Muscle of leg (tissue), 11 donors: ENCODE results near the gene CALR. TPM values are rescaled to one million over a fixed set of nuclear protein-coding genes. Genes with fewer than 3 reads are reported as not detected.

ENCODE experiments used
- DNase-seq: peaks from one replicate; pipeline ENCODE4 v3.0.0; 2013
- H3K27ac ChIP-seq: one replicate; pipeline ENCODE4 v1.5.1; 2013; ENCODE audit warnings: mild to moderate bottlenecking, low read length, control low read depth
- H3K27me3 ChIP-seq: one replicate; pipeline ENCODE4 v1.6.1; 2013; ENCODE audit warnings: low read length; ENCODE audit not compliant: control insufficient read depth, insufficient read depth
- H3K36me3 ChIP-seq: one replicate; pipeline ENCODE4 v1.6.1; 2013; ENCODE audit warnings: low read length; ENCODE audit not compliant: control insufficient read depth, insufficient read depth
- H3K4me1 ChIP-seq: one replicate; pipeline ENCODE4 v1.6.1; 2013; ENCODE audit warnings: low read length; ENCODE audit not compliant: control insufficient read depth, insufficient read depth
- H3K4me3 ChIP-seq: one replicate; pipeline ENCODE4 v1.5.1; 2013; ENCODE audit warnings: low read length, control low read depth
- H3K9me3 ChIP-seq: replicated peaks from 2 replicates; pipeline ENCODE4 v1.6.1; 2013; ENCODE audit warnings: low read depth, low read length; ENCODE audit not compliant: control insufficient read depth
- WGBS: methylation state at CpG from one replicate; pipeline ENCODE4 v1.1.5; 2013; ENCODE audit warnings: missing lambda C conversion rate; ENCODE audit not compliant: insufficient coverage; 5-methylcytosine and 5-hydroxymethylcytosine counted together
- polyA plus RNA-seq, 8 donors: library from polyadenylated mRNA; unstranded; fragments of 120-200 nt; gene quantifications; one replicate each; pipeline versions ENCODE4 v1.2.1 to v1.2.3, GENCODE V29; 2013; ENCODE audit warnings: inconsistent platforms in 1 of 8, low replicate concordance in 1 of 8; ENCODE audit not compliant: insufficient read length in 8 of 8, insufficient read depth in 1 of 8
- total RNA-seq: library from RNA; stranded (reverse); fragments of 120-200 nt; gene quantifications from one replicate; pipeline ENCODE4 v1.2.4, GENCODE V29; 2013

CALR gene
- total and polyA plus RNA-seq, 9 donors = 380 to 643 (median 443) TPM

GRCh38 chr19:12932392-12933286, 5.8 kb upstream of the CALR start:
- peaks cover 17% of the 10 kb centered on the region for H3K4me1 ChIP-seq
- peak overlapping the region; percentile 71 for H3K27ac ChIP-seq
- 20% methylated on average over 15 of the region's 16 CpGs for WGBS
- H3K27me3 ChIP-seq = no peaks in the 10 kb centered on the region
- DNase-seq = no peak
- H3K4me3 ChIP-seq = peak overlapping the region; percentile 87
- no peaks in the 10 kb centered on the region for H3K9me3 ChIP-seq
- H3K36me3 ChIP-seq = peaks cover 32% of the 10 kb centered on the region

- 5% methylated on average over 45 of the region's 51 CpGs for WGBS
- H3K36me3 ChIP-seq = peaks cover 24% of the 10 kb centered on the region
- H3K4me1 ChIP-seq = peaks cover 21% of the 10 kb centered on the region
- H3K9me3 ChIP-seq = no peaks in the 10 kb centered on the region
- H3K27ac ChIP-seq = peak within 1 kb of the TSS; percentile 71
- peak within 1 kb of the TSS; percentile 87 for H3K4me3 ChIP-seq
- peak; percentile 97 for DNase-seq
- H3K27me3 ChIP-seq = no peaks in the 10 kb centered on the region
Observed at GRCh38 chr19:12933287-12934072, 4.9 kb upstream of the CALR start, which contains the start of gene FARSA. TSS of gene FARSA (minus strand) at chr19:12933711. CDS start at chr19:12933696, 15 bp downstream.

GRCh38 chr19:12935071-12935470, 3.3 kb upstream of the CALR start:
- 89% methylated on average over 4 of the region's 10 CpGs for WGBS
- peaks cover 30% of the 10 kb centered on the region for H3K4me1 ChIP-seq

GRCh38 chr19:12936582-12936981, 1.8 kb upstream of the CALR start:
- DNase-seq = no peak
- WGBS = 77% methylated on average over 4 of the region's 7 CpGs
- H3K27ac ChIP-seq = no peak overlapping the region
- H3K27me3 ChIP-seq = no peaks in the 10 kb centered on the region
- no peak overlapping the region for H3K4me3 ChIP-seq
- H3K4me1 ChIP-seq = peaks cover 40% of the 10 kb centered on the region
- H3K36me3 ChIP-seq = peaks cover 23% of the 10 kb centered on the region
- no peaks in the 10 kb centered on the region for H3K9me3 ChIP-seq

More at GRCh38 chr19:12935071-12935470, 3.3 kb upstream of the CALR start:
- no peak for DNase-seq
- H3K9me3 ChIP-seq = no peaks in the 10 kb centered on the region
- H3K4me3 ChIP-seq = no peak overlapping the region
- peaks cover 18% of the 10 kb centered on the region for H3K36me3 ChIP-seq
- H3K27me3 ChIP-seq = no peaks in the 10 kb centered on the region
- H3K27ac ChIP-seq = no peak overlapping the region

- peaks cover 42% of the 10 kb centered on the region for H3K4me1 ChIP-seq
- peak overlapping the region; percentile 83 for H3K27ac ChIP-seq
Observed at GRCh38 chr19:12937093-12937926, 1.1 kb upstream of the CALR start.

GRCh38 chr19:12938779-12939601, 581 bp downstream of the CALR start:
- Histone ChIP-seq H3K27ac (peak overlapping the region; percentile 16), H3K4me1 (peaks cover 39% of the 10 kb centered on the region), H3K36me3 (peaks cover 46% of the 10 kb centered on the region), H3K9me3 (no peaks in the 10 kb centered on the region), H3K4me3 (peak overlapping the region; percentile 99), H3K27me3 (no peaks in the 10 kb centered on the region)
- WGBS = under 1% methylated on average over 39 of the region's 54 CpGs
- DNase-seq = peak; percentile 61

More at GRCh38 chr19:12937093-12937926, 1.1 kb upstream of the CALR start:
- 23% methylated on average over 15 of the region's 23 CpGs for WGBS
- Histone ChIP-seq H3K27me3 (no peaks in the 10 kb centered on the region), H3K4me3 (peak overlapping the region; percentile 69), H3K9me3 (no peaks in the 10 kb centered on the region), H3K36me3 (peaks cover 30% of the 10 kb centered on the region)
- peak; percentile 67 for DNase-seq

- Histone ChIP-seq H3K27ac (no peak overlapping the region), H3K4me3 (peak overlapping the region; percentile 99), H3K9me3 (no peaks in the 10 kb centered on the region), H3K4me1 (peaks cover 39% of the 10 kb centered on the region), H3K36me3 (peaks cover 56% of the 10 kb centered on the region), H3K27me3 (no peaks in the 10 kb centered on the region)
- WGBS = 20% methylated on average over 1 of the region's 10 CpGs
- no peak for DNase-seq
Observed at GRCh38 chr19:12939975-12940423, 1.6 kb downstream of the CALR start.

- no peak overlapping the region for H3K27ac ChIP-seq
- H3K4me1 ChIP-seq = peaks cover 39% of the 10 kb centered on the region
- peaks cover 57% of the 10 kb centered on the region for H3K36me3 ChIP-seq
- H3K9me3 ChIP-seq = no peaks in the 10 kb centered on the region
- no peak overlapping the region for H3K4me3 ChIP-seq
- no CpG with 5 or more reads among the region's 2 CpGs for WGBS
- H3K27me3 ChIP-seq = no peaks in the 10 kb centered on the region
- DNase-seq = no peak
Observed at GRCh38 chr19:12940897-12941296, 2.5 kb downstream of the CALR start.
